Lower leg skin (tissue), 3 donors: ENCODE measurements around the gene NTRK3.

Experiments used
- CTCF ChIP-seq, 3 donors: fragments of 450-650 bp; IDR thresholded peaks; one replicate each; pipeline ENCODE4 v1.5.1; 2016; ENCODE audit warnings: antibody characterized with exemption in 3 of 3, mild to moderate bottlenecking in 3 of 3, moderate library complexity in 2 of 3
- POLR2A ChIP-seq, 2 donors: fragments of 450-650 bp; IDR thresholded peaks; one replicate each; pipeline ENCODE4 v1.6.1; 2016 to 2017; ENCODE audit warnings: antibody characterized with exemption in 2 of 2, mild to moderate bottlenecking in 1 of 2, moderate library complexity in 1 of 2

GRCh38 chr15:88239594-88239993, 16.9 kb downstream of the NTRK3 start:
- TF ChIP-seq CTCF (IDR thresholded peaks at IDR 0.05) (no peak), POLR2A (IDR thresholded peaks at IDR 0.05) (no peak)
